GM12878 (cell line): ENCODE measurements around the gene FNDC3B. TPM values are rescaled to one million over a fixed set of nuclear protein-coding genes. Genes with fewer than 3 reads are reported as not detected.

Experiments used
- ATAC-seq: fragments of 200-7000 bp; cut with Tn5 transposase; 3 replicates; pipeline ENCODE4 v1.9.1; 2020; ENCODE audit warnings: mild to moderate bottlenecking, moderate library complexity
- BruUV-seq: library from RNA; stranded (reverse); fragments of 400-500 nt; replicated peaks from 2 replicates; lab custom pipeline; 2021; lab: Mats Ljungman, UMichigan
- CTCF ChIA-PET: fragments of 300-600 bp; sonication (Branson Sonifier 250); formaldehyde crosslinking; extraction: SDS; loops from one replicate; lab custom pipeline; 2021; ENCODE audit warnings: inconsistent platforms; lab: Yijun Ruan, JAX
- POLR2A ChIA-PET: fragments of 350-600 bp; formaldehyde crosslinking; extraction: SDS; loops from one replicate; lab custom pipeline; 2021; ENCODE audit warnings: inconsistent platforms; lab: Charles Lee
- RAD21 ChIA-PET: fragments of 300-600 bp; sonication (Branson Sonifier 250); formaldehyde crosslinking; loops from one replicate; lab custom pipeline; 2023; ENCODE audit warnings: antibody characterized with exemption; ENCODE audit not compliant: unreplicated experiment; lab: Charles Lee
- SMC1A ChIA-PET: fragments of 300-600 bp; sonication (Branson Sonifier 250); formaldehyde crosslinking; loops from one replicate; lab custom pipeline; 2023; ENCODE audit not compliant: unreplicated experiment, uncharacterized antibody; lab: Charles Lee
- DNase-seq: peaks from one replicate; pipeline ENCODE4 v3.0.0-alpha.2; 2011; ENCODE audit warnings: low read depth, low spot score
- FAIRE-seq: peaks from 3 replicates; lab custom pipeline; 2011; peaks lifted over from hg19 to GRCh38; lab: Jason Lieb, UNC
- H2AFZ ChIP-seq: 2 replicates; pipeline ENCODE4 v1.6.0; 2011; ENCODE audit warnings: low read depth, low read length, control low read depth; ENCODE audit not compliant: control insufficient read depth
- H3K27ac ChIP-seq: 2 replicates; pipeline ENCODE4 v1.5.1; 2011; ENCODE audit warnings: control low read depth; ENCODE audit not compliant: control insufficient read depth, insufficient read depth
- H3K27me3 ChIP-seq, 2 experiments: replicated peaks in 1 of 2; 2 replicates each; pipeline versions ENCODE4 v1.6.0 to v1.6.1; 2011; ENCODE audit warnings: low read length in 1 of 2; ENCODE audit not compliant: control insufficient read depth in 2 of 2, insufficient read depth in 2 of 2
- H3K36me3 ChIP-seq, 2 experiments: 2 replicates each; pipeline ENCODE4 v1.5.1; 2011; ENCODE audit warnings: low read length in 1 of 2; ENCODE audit not compliant: control insufficient read depth in 2 of 2, insufficient read depth in 2 of 2
- H3K4me1 ChIP-seq: 2 replicates; pipeline ENCODE4 v1.6.1; 2011; ENCODE audit warnings: mild to moderate bottlenecking, low read length, moderate library complexity, mixed read lengths; ENCODE audit not compliant: control insufficient read depth, insufficient read depth
- H3K4me2 ChIP-seq: 2 replicates; pipeline ENCODE4 v1.6.0; 2011; ENCODE audit warnings: control low read depth; ENCODE audit not compliant: control insufficient read depth, insufficient read depth
- H3K4me3 ChIP-seq: fragments of 200-600 bp; sonication (generic); 2 replicates; pipeline ENCODE4 v1.5.1; 2016
- H3K79me2 ChIP-seq: 2 replicates; pipeline ENCODE4 v1.6.0; 2011; ENCODE audit warnings: low read length; ENCODE audit not compliant: control insufficient read depth, insufficient read depth
- H3K9ac ChIP-seq: 2 replicates; pipeline ENCODE4 v1.8.0; 2011; ENCODE audit warnings: low read length, control low read depth, mixed read lengths; ENCODE audit not compliant: control insufficient read depth, insufficient read depth
- H3K9me3 ChIP-seq: replicated peaks from 3 replicates; pipeline ENCODE4 v1.5.1; 2011; ENCODE audit warnings: mild to moderate bottlenecking, low read length; ENCODE audit not compliant: control insufficient read depth, insufficient read depth
- H4K20me1 ChIP-seq: 2 replicates; pipeline ENCODE4 v1.6.0; 2011; ENCODE audit not compliant: control insufficient read depth, insufficient read depth
- EP300 ChIP-seq, 2 experiments: fragments of 150-350 bp in 1 of 2; IDR thresholded peaks; 2 replicates each; pipeline ENCODE4 v1.6.1; 2011 to 2012; ENCODE audit warnings: low read depth in 2 of 2, low read length in 2 of 2, borderline replicate concordance in 1 of 2, improper control_type of control experiment in 1 of 2, inconsistent platforms in 1 of 2; ENCODE audit not compliant: control insufficient read depth in 1 of 2
- FOS ChIP-seq: IDR thresholded peaks from 3 replicates; pipeline ENCODE4 v1.6.1; 2011; ENCODE audit warnings: borderline replicate concordance; ENCODE audit not compliant: insufficient read length; ENCODE audit errors: extremely low read depth
- HDAC6 ChIP-seq: fragments of 200-600 bp; sonication (generic); IDR thresholded peaks from one replicate; pipeline ENCODE4 v1.8.0; 2017; ENCODE audit warnings: antibody characterized with exemption; ENCODE audit not compliant: unreplicated experiment
- MYC ChIP-seq: IDR thresholded peaks from 2 replicates; pipeline ENCODE4 v1.6.1; 2011; ENCODE audit warnings: mild to moderate bottlenecking, low read length, moderate library complexity, inconsistent platforms; ENCODE audit not compliant: insufficient read depth, insufficient replicate concordance, insufficient read length, severe bottlenecking
- NFYA ChIP-seq: IDR thresholded peaks from 2 replicates; pipeline ENCODE4 v1.6.1; 2011; ENCODE audit warnings: low read depth, mild to moderate bottlenecking, low read length, improper control_type of control experiment, borderline replicate concordance
- RB1 ChIP-seq: fragments of 450-650 bp; formaldehyde crosslinking; IDR thresholded peaks from 2 replicates; pipeline ENCODE4 v1.6.1; 2017; ENCODE audit warnings: mild to moderate bottlenecking, borderline replicate concordance
- RBBP5 ChIP-seq: fragments of 200-600 bp; sonication (generic); conservative IDR thresholded peaks from 2 replicates; pipeline ENCODE4 v1.6.1; 2016
- RFX5 ChIP-seq: IDR thresholded peaks from 2 replicates; pipeline ENCODE4 v1.6.1; 2011; ENCODE audit warnings: low read depth, low read length, improper control_type of control experiment
- SMAD1 ChIP-seq: fragments of 450-650 bp; IDR thresholded peaks from 2 replicates; pipeline ENCODE4 v1.6.1; 2018; ENCODE audit warnings: mild to moderate bottlenecking, low read depth; ENCODE audit not compliant: partially characterized antibody
- ZNF622 ChIP-seq: fragments of 450-650 bp; IDR thresholded peaks from 2 replicates; pipeline ENCODE4 v1.6.1; 2017; ENCODE audit warnings: mild to moderate bottlenecking, inconsistent platforms
- WGBS: methylation state at CpG from one replicate; pipeline ENCODE4 v1.1.6; 2016; ENCODE audit warnings: low lambda C conversion rate; ENCODE audit not compliant: insufficient replicate concordance, insufficient coverage; ENCODE audit errors: missing lambda C conversion rate; 5-methylcytosine and 5-hydroxymethylcytosine counted together
- in situ Hi-C: fragments of 300-500 bp; cut with MboI; formaldehyde crosslinking; loops from 9 replicates; pipeline ENCODE4 v1.14.3; 2018; ENCODE audit warnings: mixed read lengths
- intact Hi-C: fragments of 100-400 bp; cut with micrococcal nuclease; formaldehyde crosslinking; loops from one replicate; pipeline ENCODE4 v1.14.2; 2022; ENCODE audit not compliant: unreplicated experiment
- polyA plus RNA-seq, 11 experiments: library from polyadenylated mRNA; depleted of rRNA in 4 of 11; unstranded in 6 of 11; stranded (reverse) in 5 of 11; fragments of >200 nt; fragmentation: Nextera tagmentation in 4 of 11; fragmentation: Illumina TruSeq in 1 of 11; extraction: Ambion mirVana in 4 of 11; extraction: Trizol in 1 of 11; gene quantifications; 1 replicate in 1 of 11; 2 replicates in 10 of 11; pipeline versions ENCODE4 v1.2.1 to v1.2.3, GENCODE V29; 2011 to 2016; ENCODE audit warnings: inconsistent platforms in 2 of 11, missing spikeins in 2 of 11, low read depth in 1 of 11
- total RNA-seq, 4 experiments: library from RNA; depleted of rRNA in 3 of 4; stranded (reverse); fragments of >200 nt in 3 of 4; fragmentation: Illumina TruSeq in 1 of 4; extraction: Trizol in 1 of 4; gene quantifications; 2 replicates each; pipeline versions ENCODE4 v1.2.1 to v1.2.3, GENCODE V29; 2013 to 2021
- TF ChIP-seq, protein P1 (sequence below): IDR thresholded peaks from 2 replicates; pipeline ENCODE4 v1.6.1; 2012; ENCODE audit warnings: low read depth, low read length, improper control_type of control experiment
- TF ChIP-seq, protein P2 (sequence below): IDR thresholded peaks from 2 replicates; pipeline ENCODE4 v1.6.1; 2012; ENCODE audit warnings: low read length, inconsistent platforms
- TF ChIP-seq, protein P3 (sequence below): IDR thresholded peaks from 2 replicates; pipeline ENCODE4 v1.6.1; 2011; ENCODE audit warnings: borderline replicate concordance, low read depth, mild to moderate bottlenecking, moderate library complexity, low read length; ENCODE audit not compliant: insufficient read depth, poor library complexity, severe bottlenecking

Gene FNDC3B
- total and polyA plus RNA-seq, 10 of the 15 experiments (the other 5 are each of a cell fraction or from before 2014, with no cell fraction given): 7.9 to 35.0 (median 18.5) TPM

DNA sequence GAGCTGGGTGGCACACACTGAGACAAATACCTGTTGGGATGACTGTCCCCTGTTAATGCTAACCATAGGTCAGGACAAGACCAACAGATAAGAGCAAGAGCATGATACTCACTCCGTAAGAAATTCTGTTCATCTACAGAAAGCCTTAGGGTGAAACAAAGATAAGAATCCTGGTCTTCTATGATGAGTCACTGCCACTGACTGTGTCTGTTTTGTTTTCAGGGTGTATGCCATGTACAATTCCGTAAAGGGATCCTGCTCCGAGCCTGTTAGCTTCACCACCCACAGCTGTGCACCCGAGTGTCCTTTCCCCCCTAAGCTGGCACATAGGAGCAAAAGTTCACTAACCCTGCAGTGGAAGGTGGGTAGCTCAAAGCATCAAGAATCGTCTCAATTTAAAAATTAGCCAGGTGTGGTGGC is 267.8 kb downstream of the FNDC3B start:
- Histone ChIP-seq H3K4me1 (no peaks in the 10 kb centered on the region), H3K4me3 (no peak overlapping the region), H3K36me3 (peaks cover 11 to 29% of the 10 kb centered on the region in 2 experiments), H3K27ac (no peak overlapping the region), H3K9ac (no peak overlapping the region), H3K9me3 (no peaks in the 10 kb centered on the region), H2AFZ (no peak overlapping the region), H3K4me2 (no peak overlapping the region), H4K20me1 (no peaks in the 10 kb centered on the region), H3K27me3 (no peaks in the 10 kb centered on the region), H3K79me2 (no peaks in the 10 kb centered on the region)
- FAIRE-seq (no peak), DNase-seq (no peak), ATAC-seq (no peak)
- 86% methylated on average over 5 of the region's 5 CpGs for WGBS
- intact Hi-C loops: no loop called here
- in situ Hi-C loops: no loop called here
- POLR2A ChIA-PET: no interaction called here
- no peak for TF ChIP-seq RFX5
- TF ChIP-seq, protein P1, sequence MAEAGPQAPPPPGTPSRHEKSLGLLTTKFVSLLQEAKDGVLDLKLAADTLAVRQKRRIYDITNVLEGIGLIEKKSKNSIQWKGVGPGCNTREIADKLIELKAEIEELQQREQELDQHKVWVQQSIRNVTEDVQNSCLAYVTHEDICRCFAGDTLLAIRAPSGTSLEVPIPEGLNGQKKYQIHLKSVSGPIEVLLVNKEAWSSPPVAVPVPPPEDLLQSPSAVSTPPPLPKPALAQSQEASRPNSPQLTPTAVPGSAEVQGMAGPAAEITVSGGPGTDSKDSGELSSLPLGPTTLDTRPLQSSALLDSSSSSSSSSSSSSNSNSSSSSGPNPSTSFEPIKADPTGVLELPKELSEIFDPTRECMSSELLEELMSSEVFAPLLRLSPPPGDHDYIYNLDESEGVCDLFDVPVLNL: no peak
- TF ChIP-seq, protein P2, sequence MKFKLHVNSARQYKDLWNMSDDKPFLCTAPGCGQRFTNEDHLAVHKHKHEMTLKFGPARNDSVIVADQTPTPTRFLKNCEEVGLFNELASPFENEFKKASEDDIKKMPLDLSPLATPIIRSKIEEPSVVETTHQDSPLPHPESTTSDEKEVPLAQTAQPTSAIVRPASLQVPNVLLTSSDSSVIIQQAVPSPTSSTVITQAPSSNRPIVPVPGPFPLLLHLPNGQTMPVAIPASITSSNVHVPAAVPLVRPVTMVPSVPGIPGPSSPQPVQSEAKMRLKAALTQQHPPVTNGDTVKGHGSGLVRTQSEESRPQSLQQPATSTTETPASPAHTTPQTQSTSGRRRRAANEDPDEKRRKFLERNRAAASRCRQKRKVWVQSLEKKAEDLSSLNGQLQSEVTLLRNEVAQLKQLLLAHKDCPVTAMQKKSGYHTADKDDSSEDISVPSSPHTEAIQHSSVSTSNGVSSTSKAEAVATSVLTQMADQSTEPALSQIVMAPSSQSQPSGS: no peak
- CTCF ChIA-PET: interaction anchor here (1.1 to 1.6 kb wide), 2 partner anchors 21 to 25 kb away, joined by 3 to 8 read pairs; no protein-coding TSS in a partner anchor
- RAD21 ChIA-PET: no interaction called here
- BruUV-seq: no TSS peak
- SMC1A ChIA-PET: interaction anchor here (0.7 to 1.8 kb wide), 7 partner anchors 25 to 426 kb away, joined by 3 to 7 read pairs (median 3); no protein-coding TSS in a partner anchor

DNA sequence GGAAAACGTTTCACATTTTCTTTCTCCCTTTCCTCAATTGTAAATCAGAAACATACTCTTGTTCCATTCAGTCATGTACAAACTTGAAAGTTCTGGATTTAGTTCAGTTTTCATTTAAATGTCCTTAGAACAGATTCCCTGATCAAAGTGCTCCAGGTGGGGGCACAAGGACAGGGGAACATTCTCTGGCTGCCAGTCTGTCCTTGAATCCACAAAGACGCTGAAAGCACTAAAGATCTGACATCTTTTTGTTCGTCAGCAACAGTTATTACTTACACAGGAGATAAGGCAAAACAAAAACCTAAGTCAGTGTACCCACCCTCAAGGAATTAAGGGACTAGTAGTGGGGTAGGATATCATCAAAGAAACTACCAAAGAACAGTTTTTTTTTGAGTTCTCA is 269.7 kb downstream of the FNDC3B start:
- ChIA-PET RAD21 (no interaction called here), SMC1A (no interaction called here)

More for the DNA sequence above, 269.7 kb downstream of the FNDC3B start:
- ATAC-seq: no peak
- Histone ChIP-seq H3K9me3 (no peaks in the 10 kb centered on the region), H3K4me2 (no peak overlapping the region), H3K36me3 (peaks cover 8 to 36% of the 10 kb centered on the region in 2 experiments), H4K20me1 (no peaks in the 10 kb centered on the region), H3K27ac (no peak overlapping the region), H3K9ac (no peak overlapping the region), H3K4me3 (no peak overlapping the region), H2AFZ (no peak overlapping the region), H3K4me1 (no peaks in the 10 kb centered on the region; the same call in 1 of the 2 replicates), H3K27me3 (no peaks in the 10 kb centered on the region), H3K79me2 (no peaks in the 10 kb centered on the region)
- POLR2A ChIA-PET: no interaction called here
- in situ Hi-C loops (no loop called here), intact Hi-C loops (no loop called here)
- no peak for DNase-seq
- BruUV-seq: no TSS peak
- FAIRE-seq: no peak
- CTCF ChIA-PET: no interaction called here
- WGBS: 70% methylated on average over 3 of the region's 3 CpGs
- TF ChIP-seq EP300 (IDR thresholded peaks at IDR 0.05; ENCODE audit: borderline replicate concordance in 1 of 2, control insufficient read depth in 1 of 2, low read depth in 2 of 2, low read length in 2 of 2): no peak
- TF ChIP-seq HDAC6: no peak
- TF ChIP-seq RBBP5: no peak
- TF ChIP-seq, protein P3, sequence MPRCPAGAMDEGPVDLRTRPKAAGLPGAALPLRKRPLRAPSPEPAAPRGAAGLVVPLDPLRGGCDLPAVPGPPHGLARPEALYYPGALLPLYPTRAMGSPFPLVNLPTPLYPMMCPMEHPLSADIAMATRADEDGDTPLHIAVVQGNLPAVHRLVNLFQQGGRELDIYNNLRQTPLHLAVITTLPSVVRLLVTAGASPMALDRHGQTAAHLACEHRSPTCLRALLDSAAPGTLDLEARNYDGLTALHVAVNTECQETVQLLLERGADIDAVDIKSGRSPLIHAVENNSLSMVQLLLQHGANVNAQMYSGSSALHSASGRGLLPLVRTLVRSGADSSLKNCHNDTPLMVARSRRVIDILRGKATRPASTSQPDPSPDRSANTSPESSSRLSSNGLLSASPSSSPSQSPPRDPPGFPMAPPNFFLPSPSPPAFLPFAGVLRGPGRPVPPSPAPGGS: no peak
- TF ChIP-seq RB1: no peak
- no peak for TF ChIP-seq SMAD1
- TF ChIP-seq FOS: no peak
- no peak for TF ChIP-seq NFYA
- no peak for TF ChIP-seq MYC
- no peak for TF ChIP-seq ZNF622
